Prostate gland (tissue), 2 donors: Measurements from ENCODE around the gene TMTC1. TPM values are rescaled to one million over a fixed set of nuclear protein-coding genes. Genes with fewer than 3 reads are reported as not detected.

Experiments used
- DNase-seq: peaks from one replicate; pipeline ENCODE4 v3.0.0-alpha.2; 2019; ENCODE audit warnings: low spot score
- H3K27ac ChIP-seq, 2 donors: fragments of 200-600 bp; sonication (generic); 2 replicates each; pipeline ENCODE4 v1.5.1; 2017 to 2019
- H3K27me3 ChIP-seq: fragments of 200-600 bp; sonication (generic); replicated peaks from 2 replicates; pipeline ENCODE4 v1.5.1; 2019; ENCODE audit not compliant: insufficient read depth
- H3K36me3 ChIP-seq, 2 donors: fragments of 200-600 bp; sonication (generic); 1 replicate in 1 of 2; 2 replicates in 1 of 2; pipeline versions ENCODE4 v1.5.1 to v1.8.1; 2017 to 2019
- H3K4me1 ChIP-seq: fragments of 200-600 bp; sonication (generic); replicated peaks from 2 replicates; pipeline ENCODE4 v1.5.1; 2019
- H3K4me3 ChIP-seq, 2 donors: fragments of 200-600 bp; sonication (generic); 2 replicates each; pipeline ENCODE4 v1.5.1; 2017 to 2019
- H3K9me3 ChIP-seq: fragments of 200-600 bp; sonication (generic); 2 replicates; pipeline ENCODE4 v1.5.1; 2017
- CTCF ChIP-seq, 4 experiments: fragments of 200-600 bp in 2 of 4; fragments of 450-650 bp in 2 of 4; sonication (generic) in 2 of 4; IDR thresholded peaks; 1 replicate in 3 of 4; 2 replicates in 1 of 4; pipeline ENCODE4 v1.5.1; 2016 to 2019; ENCODE audit warnings: antibody characterized with exemption in 4 of 4, mild to moderate bottlenecking in 2 of 4, moderate library complexity in 2 of 4
- POLR2A ChIP-seq: fragments of 450-650 bp; IDR thresholded peaks from one replicate; pipeline ENCODE4 v1.6.1; 2016; ENCODE audit warnings: antibody characterized with exemption, mild to moderate bottlenecking
- POLR2AphosphoS5 ChIP-seq: sonication (generic); formaldehyde crosslinking; IDR thresholded peaks from one replicate; pipeline ENCODE4 v1.6.1; 2017; ENCODE audit warnings: antibody characterized with exemption
- WGBS: methylation state at CpG from one replicate; pipeline ENCODE4 v1.1.5; 2018; 5-methylcytosine and 5-hydroxymethylcytosine counted together
- intact Hi-C: fragments of 100-400 bp; cut with DNase I; formaldehyde crosslinking; loops from one replicate; pipeline ENCODE4 v1.14.2; 2022
- total RNA-seq, 2 donors: library from RNA; depleted of rRNA; stranded (reverse); fragments of >200 nt; gene quantifications; one replicate each; pipeline ENCODE4 v1.1.0, GENCODE V29; 2016

The TMTC1 gene
- total RNA-seq, 2 donors from 2014 or later, result 12.9 to 25.2 TPM

- intact Hi-C loops, result no loop called here
- Histone ChIP-seq H3K27me3 (no peaks in the 10 kb centered on the region), H3K4me1 (no peaks in the 10 kb centered on the region), H3K9me3 (no peaks in the 10 kb centered on the region), H3K4me3 (no peak overlapping the region), H3K27ac (no peak overlapping the region), H3K36me3 (no peaks in the 10 kb centered on the region)
- TF ChIP-seq POLR2A, result no peak
- TF ChIP-seq POLR2AphosphoS5, result no peak
- TF ChIP-seq CTCF (IDR thresholded peaks at IDR 0.05), result no peak
- no peak for DNase-seq
- WGBS, result 88% methylated on average over 3 of the region's 3 CpGs
Observed at GRCh38 chr12:29499235-29499634, 284.5 kb downstream of the TMTC1 start.

GRCh38 chr12:29497588-29497987 lies 286.2 kb downstream of the TMTC1 start, which contains the start of gene OVCH1:
Gene OVCH1, minus strand, starts transcription at chr12:29497686. Its CDS starts 0 bp downstream, at chr12:29497686.
- no peak for DNase-seq
- WGBS, result 97% methylated on average over 18 of the region's 18 CpGs
- Histone ChIP-seq H3K36me3 (no peaks in the 10 kb centered on the region), H3K27me3 (no peaks in the 10 kb centered on the region), H3K4me3 (no peak within 1 kb of the TSS), H3K4me1 (no peaks in the 10 kb centered on the region), H3K9me3 (no peaks in the 10 kb centered on the region), H3K27ac (no peak within 1 kb of the TSS)
- intact Hi-C loops, result no loop called here
- TF ChIP-seq POLR2A (no peak), CTCF (IDR thresholded peaks at IDR 0.05) (no peak), POLR2AphosphoS5 (no peak)

- Histone ChIP-seq H3K36me3 (no peaks in the 10 kb centered on the region), H3K4me3 (no peak overlapping the region), H3K9me3 (no peaks in the 10 kb centered on the region), H3K4me1 (no peaks in the 10 kb centered on the region), H3K27ac (no peak overlapping the region), H3K27me3 (no peaks in the 10 kb centered on the region)
- no peak for DNase-seq
- intact Hi-C loops, result no loop called here
- TF ChIP-seq POLR2A (no peak), POLR2AphosphoS5 (no peak)
- WGBS, result 95% methylated on average over 6 of the region's 6 CpGs
Observed at GRCh38 chr12:29492891-29493290, 290.9 kb downstream of the TMTC1 start.

- H3K27ac ChIP-seq, result no peak overlapping the region
- intact Hi-C loops, result no loop called here
- H3K36me3 ChIP-seq, result no peaks in the 10 kb centered on the region
- TF ChIP-seq POLR2AphosphoS5, result no peak
- no peak for TF ChIP-seq POLR2A
- TF ChIP-seq CTCF (IDR thresholded peaks at IDR 0.05), result no peak
- WGBS, result 52% methylated on average over 2 of the region's 2 CpGs
- DNase-seq, result no peak
- no peak overlapping the region for H3K4me3 ChIP-seq
- H3K4me1 ChIP-seq, result no peaks in the 10 kb centered on the region
- no peaks in the 10 kb centered on the region for H3K9me3 ChIP-seq
- no peaks in the 10 kb centered on the region for H3K27me3 ChIP-seq
Observed at GRCh38 chr12:29486972-29487371, 296.8 kb downstream of the TMTC1 start.

GRCh38 chr12:29463198-29463597 lies 320.5 kb downstream of the TMTC1 start:
- WGBS, result 91% methylated on average over 4 of the region's 4 CpGs
- no peaks in the 10 kb centered on the region for H3K9me3 ChIP-seq
- no peaks in the 10 kb centered on the region for H3K27me3 ChIP-seq
- no peaks in the 10 kb centered on the region for H3K36me3 ChIP-seq
- intact Hi-C loops, result no loop called here
- TF ChIP-seq POLR2AphosphoS5 (no peak), POLR2A (no peak), CTCF (IDR thresholded peaks at IDR 0.05) (no peak)
- DNase-seq, result no peak
- no peak overlapping the region for H3K27ac ChIP-seq
- H3K4me1 ChIP-seq, result no peaks in the 10 kb centered on the region
- H3K4me3 ChIP-seq, result no peak overlapping the region
